Stimulated activated memory B cell treated with anti-CD40 and anti-IgM and Interleukin-4, amounts not matched to agents 10 μg/mL and 1 μg/mL and 100 μg/mL, for 72 hours (primary cell): ENCODE measurements around the gene STK24.

ENCODE experiments used
- ATAC-seq: fragments of 150-1000 bp; cut with Tn5 transposase; 2 replicates; pipeline ENCODE4 v1.10.0; 2021
- H3K27ac Mint-ChIP-seq: one replicate; pipeline ENCODE4 v1.8.0; 2022; ENCODE audit warnings: mild to moderate bottlenecking, mixed read lengths
- H3K27me3 Mint-ChIP-seq: one replicate; pipeline ENCODE4 v1.8.0; 2022; ENCODE audit warnings: mixed read lengths
- H3K36me3 Mint-ChIP-seq: one replicate; pipeline ENCODE4 v1.8.0; 2022; ENCODE audit warnings: mixed read lengths
- H3K4me1 Mint-ChIP-seq: one replicate; pipeline ENCODE4 v1.8.0; 2022; ENCODE audit warnings: mixed read lengths
- H3K4me3 Mint-ChIP-seq: one replicate; pipeline ENCODE4 v1.8.0; 2022; ENCODE audit warnings: mild to moderate bottlenecking, moderate library complexity, mixed read lengths
- H3K9me3 Mint-ChIP-seq: one replicate; pipeline ENCODE4 v1.8.0; 2022; ENCODE audit warnings: mixed read lengths

Gene STK24

DNA sequence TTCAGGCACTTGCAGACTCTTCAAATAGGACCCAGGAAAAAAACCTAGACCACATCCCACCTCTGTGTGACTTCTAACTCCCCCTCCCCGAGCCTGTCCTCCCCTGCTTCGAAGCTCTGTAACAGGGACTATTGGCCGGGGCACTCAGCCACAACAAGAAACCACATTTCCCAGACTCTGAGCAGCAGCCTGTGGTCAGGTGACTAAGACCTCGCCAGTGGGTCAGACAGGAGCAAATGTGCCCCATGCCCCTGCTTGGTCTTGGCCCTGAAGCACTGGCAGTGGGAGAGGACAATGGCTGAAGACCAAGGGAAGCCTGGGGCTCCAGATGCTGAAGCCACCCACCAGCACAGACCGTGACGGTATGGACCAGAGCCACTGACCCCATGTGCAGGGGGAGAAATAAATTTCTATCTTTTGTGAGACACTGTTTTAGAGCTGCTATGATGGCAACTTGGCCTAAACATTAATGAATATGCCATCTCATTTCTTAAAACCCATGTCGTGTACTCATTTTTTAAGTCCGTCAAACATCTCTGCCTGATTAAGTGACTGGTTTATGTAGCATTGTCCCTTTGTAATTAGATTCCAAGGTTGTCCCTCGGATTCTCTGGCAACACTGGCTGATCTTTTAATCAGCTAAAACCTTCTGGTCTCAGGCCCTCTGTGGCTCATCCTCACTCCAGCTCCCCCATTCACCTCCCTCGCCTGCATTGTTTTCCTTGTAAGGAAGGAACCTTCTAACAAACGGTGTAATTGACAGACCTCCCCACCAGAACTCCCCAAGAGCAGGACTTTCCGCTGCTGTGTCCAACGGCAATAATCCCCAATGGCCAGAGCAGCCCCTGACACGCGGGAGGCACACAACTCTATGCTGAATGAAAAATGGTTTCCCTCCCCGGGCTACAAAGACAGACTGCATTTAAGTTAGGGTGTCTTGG lies 98.4 kb downstream of the STK24 start:
- Mint-ChIP-seq H3K36me3 (peaks cover 41% of the 10 kb centered on the region), H3K27ac (peak overlapping the region; percentile 84), H3K4me3 (peak overlapping the region; percentile 29), H3K9me3 (no peaks in the 10 kb centered on the region), H3K27me3 (no peaks in the 10 kb centered on the region), H3K4me1 (peaks cover 70% of the 10 kb centered on the region)
- ATAC-seq, result peak; percentile 63

DNA sequence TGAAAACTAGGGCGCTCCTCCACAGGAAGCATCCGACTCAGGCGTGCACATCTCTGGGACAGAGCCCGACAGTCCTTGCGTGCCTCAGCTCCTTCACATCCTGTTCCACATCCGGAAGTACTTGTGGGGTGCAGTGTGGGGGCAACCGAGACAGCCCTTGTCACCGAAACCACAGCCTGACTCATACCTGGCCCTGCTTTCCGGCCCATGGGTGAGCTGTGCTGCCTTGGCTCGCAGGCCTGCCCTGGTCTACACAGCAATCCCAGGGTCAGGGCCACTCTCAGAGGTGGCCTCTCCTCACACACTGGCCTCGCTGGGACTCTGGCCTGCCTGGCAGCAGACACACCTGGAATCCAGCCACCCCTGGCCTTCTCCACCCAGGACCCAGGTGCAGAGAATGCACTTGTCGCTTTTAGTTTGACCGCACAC lies 100.4 kb downstream of the STK24 start:
- peak; percentile 97 for ATAC-seq
- Mint-ChIP-seq H3K27ac (peak overlapping the region; percentile 84), H3K27me3 (no peaks in the 10 kb centered on the region), H3K4me1 (peaks cover 63% of the 10 kb centered on the region), H3K36me3 (peaks cover 60% of the 10 kb centered on the region), H3K9me3 (no peaks in the 10 kb centered on the region), H3K4me3 (peak overlapping the region; percentile 72)

DNA sequence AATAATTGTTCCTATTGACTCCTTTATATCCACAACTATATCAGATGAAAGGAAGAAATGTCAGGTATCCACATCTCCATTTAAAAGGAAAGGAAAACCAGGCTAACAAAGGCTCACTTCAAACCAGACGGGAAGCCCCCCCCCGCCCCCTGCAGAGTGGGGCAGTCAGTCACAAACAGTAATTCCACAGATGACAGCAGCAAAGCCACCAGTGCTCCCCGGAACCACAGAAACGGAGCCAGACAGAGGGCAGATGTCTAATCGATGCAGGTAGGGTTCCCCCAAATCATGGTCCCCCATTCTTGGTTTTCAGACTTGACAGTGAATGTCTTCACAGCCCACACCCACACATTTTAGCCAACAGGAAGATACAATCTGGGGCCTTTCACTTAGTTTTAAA lies 100.8 kb downstream of the STK24 start:
- H3K9me3 Mint-ChIP-seq, result no peaks in the 10 kb centered on the region
- H3K4me3 Mint-ChIP-seq, result peak overlapping the region; percentile 72
- H3K27me3 Mint-ChIP-seq, result no peaks in the 10 kb centered on the region
- ATAC-seq, result peak; percentile 58
- peaks cover 60% of the 10 kb centered on the region for H3K4me1 Mint-ChIP-seq
- H3K27ac Mint-ChIP-seq, result peak overlapping the region; percentile 84
- peaks cover 62% of the 10 kb centered on the region for H3K36me3 Mint-ChIP-seq

DNA sequence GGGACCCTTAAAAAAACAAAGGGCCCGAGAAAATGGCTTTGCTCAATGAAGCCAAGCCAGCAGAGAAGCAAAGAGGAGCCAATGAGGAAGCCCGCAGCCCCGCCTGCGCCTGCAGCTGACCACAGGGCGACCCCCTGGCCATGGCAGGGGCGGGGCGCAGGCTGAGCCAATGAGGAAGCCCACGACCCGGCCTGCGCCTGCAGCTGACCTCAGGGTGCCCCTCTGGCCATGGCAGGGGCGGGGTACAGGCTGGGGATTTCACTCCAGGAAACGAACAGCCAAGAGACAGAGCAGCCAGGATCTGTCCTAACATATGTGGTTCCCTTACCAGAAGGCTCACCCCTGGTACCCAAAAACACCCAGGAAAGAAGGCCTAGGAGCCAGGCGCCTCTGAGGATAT lies 101.4 kb downstream of the STK24 start:
- no peak for ATAC-seq
- no peaks in the 10 kb centered on the region for H3K9me3 Mint-ChIP-seq
- H3K27me3 Mint-ChIP-seq, result no peaks in the 10 kb centered on the region
- H3K36me3 Mint-ChIP-seq, result peaks cover 62% of the 10 kb centered on the region
- no peak overlapping the region for H3K4me3 Mint-ChIP-seq
- peaks cover 55% of the 10 kb centered on the region for H3K4me1 Mint-ChIP-seq
- no peak overlapping the region for H3K27ac Mint-ChIP-seq

DNA sequence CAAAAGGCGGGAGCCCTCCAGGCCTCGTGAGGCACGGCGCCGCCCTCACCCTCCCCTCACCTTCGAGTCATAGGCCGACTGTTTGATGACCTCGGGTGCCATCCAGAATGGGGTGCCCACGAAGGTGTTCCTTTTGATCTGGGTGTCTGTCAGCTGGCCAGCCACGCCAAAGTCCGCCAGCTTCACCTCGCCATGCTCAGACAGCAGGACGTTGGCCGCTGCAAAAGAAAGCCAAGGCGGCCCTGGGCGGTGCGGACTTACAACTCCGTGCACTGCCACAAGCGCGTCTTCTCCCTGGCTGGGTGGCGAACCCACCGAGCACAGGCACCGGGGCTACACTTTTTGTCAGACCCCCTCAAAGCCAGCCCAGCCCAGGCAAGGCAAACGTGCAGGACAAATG lies 102.1 kb downstream of the STK24 start:
- H3K4me1 Mint-ChIP-seq, result peaks cover 53% of the 10 kb centered on the region
- H3K9me3 Mint-ChIP-seq, result no peaks in the 10 kb centered on the region

DNA sequence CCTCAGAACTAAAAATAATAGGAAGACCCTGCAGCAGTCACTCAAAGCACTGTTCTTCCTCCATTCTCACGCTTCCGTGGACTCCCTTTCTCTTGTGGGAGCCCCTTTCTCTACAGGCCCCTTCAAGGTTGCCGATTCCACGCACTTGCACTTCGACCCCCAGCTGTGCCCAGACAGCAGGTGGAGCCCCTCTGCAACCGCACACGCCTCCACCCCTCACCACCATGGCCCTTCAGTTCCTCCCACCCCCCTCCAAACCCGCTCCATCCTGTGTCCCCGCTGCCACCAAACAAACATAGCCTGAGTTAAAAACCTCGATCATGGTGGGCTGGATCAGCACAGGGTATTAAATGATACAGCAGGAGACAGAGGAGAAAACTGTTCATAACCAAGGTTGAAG lies 102.6 kb downstream of the STK24 start:
- no peak overlapping the region for H3K4me3 Mint-ChIP-seq
- H3K4me1 Mint-ChIP-seq, result peaks cover 48% of the 10 kb centered on the region
- no peak for ATAC-seq
- peaks cover 62% of the 10 kb centered on the region for H3K36me3 Mint-ChIP-seq
- no peak overlapping the region for H3K27ac Mint-ChIP-seq
- H3K27me3 Mint-ChIP-seq, result no peaks in the 10 kb centered on the region
- H3K9me3 Mint-ChIP-seq, result no peaks in the 10 kb centered on the region

More for the DNA sequence above, 102.1 kb downstream of the STK24 start:
- Mint-ChIP-seq H3K27ac (no peak overlapping the region), H3K36me3 (peaks cover 62% of the 10 kb centered on the region), H3K4me3 (no peak overlapping the region), H3K27me3 (no peaks in the 10 kb centered on the region)
- ATAC-seq, result no peak

DNA sequence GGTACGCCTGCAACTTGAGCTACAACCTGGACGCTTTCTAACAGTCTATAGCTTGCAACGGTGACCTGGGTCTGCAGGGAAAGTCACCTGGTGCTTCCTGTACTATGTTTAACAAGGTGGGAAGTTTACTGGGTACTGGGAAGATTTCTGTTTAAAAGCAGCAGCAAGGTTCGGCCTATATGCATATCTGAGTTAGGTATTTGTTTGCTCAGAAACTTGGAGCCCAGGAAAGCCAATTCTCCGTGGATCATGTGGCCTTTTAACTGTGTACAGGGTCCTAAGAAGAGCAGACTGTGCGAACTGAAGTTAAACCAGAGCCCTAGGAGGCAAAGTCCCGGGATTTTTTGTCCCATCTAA lies 103.1 kb downstream of the STK24 start:
- no peak for ATAC-seq
- H3K36me3 Mint-ChIP-seq, result peaks cover 61% of the 10 kb centered on the region
- H3K4me3 Mint-ChIP-seq, result no peak overlapping the region
- H3K27ac Mint-ChIP-seq, result no peak overlapping the region
- H3K9me3 Mint-ChIP-seq, result no peaks in the 10 kb centered on the region
- H3K27me3 Mint-ChIP-seq, result no peaks in the 10 kb centered on the region
- H3K4me1 Mint-ChIP-seq, result peaks cover 43% of the 10 kb centered on the region

DNA sequence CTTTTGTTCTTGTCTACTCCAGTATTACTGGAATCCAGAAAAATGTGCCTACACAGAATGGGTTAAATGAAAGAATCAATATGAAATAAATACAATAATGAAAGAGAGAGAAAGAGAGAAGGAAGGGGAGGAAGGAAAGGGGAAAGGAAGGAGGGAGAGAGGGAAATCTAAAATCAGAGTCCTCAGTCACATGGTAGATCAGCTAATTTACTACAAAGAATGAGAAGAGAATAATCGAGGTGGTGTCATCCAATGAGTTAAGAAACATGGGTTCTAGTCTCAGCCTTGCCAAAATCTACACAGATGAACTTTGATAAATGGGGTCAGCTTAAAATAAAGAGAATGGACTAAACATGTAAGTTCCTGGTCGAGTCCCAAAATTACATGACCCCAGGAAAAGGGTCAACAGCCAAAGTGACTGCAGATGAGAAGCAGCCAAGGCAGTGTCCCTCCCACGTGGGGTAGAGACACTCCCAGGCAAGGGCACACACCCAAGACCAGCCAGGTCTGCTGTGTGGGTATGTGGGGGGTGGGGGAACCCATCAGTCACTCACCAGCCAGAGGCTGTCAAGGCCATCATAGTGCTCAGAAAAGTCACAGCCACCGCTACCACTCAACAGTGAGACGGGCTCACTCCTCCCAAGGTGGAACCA lies 103.6 kb downstream of the STK24 start:
- ATAC-seq, result no peak
- H3K27me3 Mint-ChIP-seq, result no peaks in the 10 kb centered on the region
- H3K4me3 Mint-ChIP-seq, result no peak overlapping the region
- no peaks in the 10 kb centered on the region for H3K9me3 Mint-ChIP-seq
- peak overlapping the region; percentile 86 for H3K27ac Mint-ChIP-seq
- peaks cover 63% of the 10 kb centered on the region for H3K36me3 Mint-ChIP-seq
- peaks cover 38% of the 10 kb centered on the region for H3K4me1 Mint-ChIP-seq

DNA sequence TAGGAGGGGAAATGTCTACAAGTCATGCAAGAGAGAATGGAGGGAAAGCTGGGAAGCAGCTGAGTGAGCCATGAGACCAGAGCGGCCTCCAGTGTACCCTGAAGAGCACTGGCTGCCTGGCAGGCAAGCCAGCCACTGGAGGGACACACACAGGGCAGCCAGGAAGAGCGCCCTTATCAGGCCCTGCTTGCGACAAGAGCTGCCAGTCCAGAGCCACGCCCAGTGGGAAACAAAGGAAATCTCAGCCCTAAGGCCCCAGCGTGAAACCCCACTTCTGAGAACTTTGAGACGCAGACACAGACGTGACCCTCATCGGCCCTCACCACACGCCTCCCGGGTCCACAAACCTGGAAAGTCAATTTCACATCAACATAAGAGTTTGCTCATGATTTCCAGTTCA lies 105.0 kb downstream of the STK24 start:
- Mint-ChIP-seq H3K36me3 (peaks cover 67% of the 10 kb centered on the region), H3K9me3 (no peaks in the 10 kb centered on the region), H3K27me3 (no peaks in the 10 kb centered on the region), H3K4me3 (no peak overlapping the region), H3K4me1 (peaks cover 24% of the 10 kb centered on the region), H3K27ac (no peak overlapping the region)
- ATAC-seq, result no peak

DNA sequence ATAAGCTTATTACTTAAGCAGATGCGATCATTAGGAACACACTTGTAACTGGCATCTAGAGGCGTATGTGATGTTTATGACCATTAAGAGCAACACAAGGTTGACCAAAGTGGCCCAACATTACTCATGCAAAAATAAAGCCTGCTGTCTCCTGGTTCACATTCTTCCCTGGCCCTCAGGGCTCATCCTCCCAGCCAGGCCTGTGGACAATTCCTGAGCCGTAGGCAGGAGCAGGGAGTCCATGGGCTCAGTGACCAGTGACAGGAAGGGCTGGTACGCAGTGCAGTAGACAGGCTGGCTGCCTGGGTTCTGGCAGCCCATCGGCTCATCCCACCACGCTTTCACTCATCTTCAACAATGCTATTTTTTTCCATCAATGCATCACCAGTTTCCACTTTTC lies 106.0 kb downstream of the STK24 start:
- Mint-ChIP-seq H3K4me1 (peaks cover 14% of the 10 kb centered on the region), H3K36me3 (peaks cover 61% of the 10 kb centered on the region), H3K4me3 (no peak overlapping the region), H3K9me3 (no peaks in the 10 kb centered on the region), H3K27me3 (no peaks in the 10 kb centered on the region), H3K27ac (no peak overlapping the region)
- ATAC-seq, result no peak

DNA sequence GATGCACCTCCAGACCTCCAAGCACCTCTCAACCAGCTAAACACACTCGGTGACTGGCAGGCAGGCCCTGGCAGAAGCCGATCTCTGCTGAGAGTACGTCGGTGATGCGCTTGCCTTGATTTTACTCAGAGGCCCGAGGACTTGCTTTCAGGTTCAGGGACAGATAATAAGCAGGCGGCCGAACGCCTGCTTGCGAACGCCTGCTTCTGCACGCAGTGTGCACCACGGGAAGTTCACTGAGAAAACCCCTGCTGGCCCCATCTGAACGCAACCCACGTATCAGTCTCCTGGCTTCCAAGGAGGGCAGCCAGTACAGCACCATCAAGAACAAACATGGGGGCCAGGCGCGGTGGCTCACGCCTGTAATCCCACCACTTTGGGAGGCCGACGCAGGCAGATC lies 108.0 kb downstream of the STK24 start:
- H3K27ac Mint-ChIP-seq, result peak overlapping the region; percentile 54

DNA sequence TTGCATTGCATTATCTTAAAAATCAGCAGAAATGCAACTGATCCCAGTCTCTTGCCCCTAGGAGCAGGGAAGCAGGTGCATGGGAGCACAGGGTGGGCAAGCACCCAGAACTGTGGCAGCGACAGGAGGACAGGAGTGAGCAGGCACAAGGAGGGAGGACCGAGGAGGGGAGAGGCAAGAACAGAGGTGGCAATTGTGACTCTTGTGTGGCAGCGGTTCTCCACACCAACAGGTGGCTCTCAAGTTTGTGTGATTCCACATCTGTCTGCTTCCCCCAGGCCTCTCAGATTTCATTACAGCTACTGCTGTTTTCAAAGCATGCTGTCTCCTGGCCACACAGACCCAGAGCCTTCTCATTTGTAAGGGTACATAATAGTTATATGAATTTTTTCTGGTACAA lies 108.5 kb downstream of the STK24 start:
- Mint-ChIP-seq H3K4me3 (no peak overlapping the region), H3K27ac (peak overlapping the region; percentile 54), H3K4me1 (peaks cover 17% of the 10 kb centered on the region), H3K9me3 (no peaks in the 10 kb centered on the region), H3K36me3 (peaks cover 56% of the 10 kb centered on the region), H3K27me3 (no peaks in the 10 kb centered on the region)
- ATAC-seq, result no peak

More for the DNA sequence above, 108.0 kb downstream of the STK24 start:
- Mint-ChIP-seq H3K36me3 (peaks cover 56% of the 10 kb centered on the region), H3K4me3 (no peak overlapping the region), H3K27me3 (no peaks in the 10 kb centered on the region), H3K4me1 (peaks cover 14% of the 10 kb centered on the region), H3K9me3 (no peaks in the 10 kb centered on the region)
- no peak for ATAC-seq

DNA sequence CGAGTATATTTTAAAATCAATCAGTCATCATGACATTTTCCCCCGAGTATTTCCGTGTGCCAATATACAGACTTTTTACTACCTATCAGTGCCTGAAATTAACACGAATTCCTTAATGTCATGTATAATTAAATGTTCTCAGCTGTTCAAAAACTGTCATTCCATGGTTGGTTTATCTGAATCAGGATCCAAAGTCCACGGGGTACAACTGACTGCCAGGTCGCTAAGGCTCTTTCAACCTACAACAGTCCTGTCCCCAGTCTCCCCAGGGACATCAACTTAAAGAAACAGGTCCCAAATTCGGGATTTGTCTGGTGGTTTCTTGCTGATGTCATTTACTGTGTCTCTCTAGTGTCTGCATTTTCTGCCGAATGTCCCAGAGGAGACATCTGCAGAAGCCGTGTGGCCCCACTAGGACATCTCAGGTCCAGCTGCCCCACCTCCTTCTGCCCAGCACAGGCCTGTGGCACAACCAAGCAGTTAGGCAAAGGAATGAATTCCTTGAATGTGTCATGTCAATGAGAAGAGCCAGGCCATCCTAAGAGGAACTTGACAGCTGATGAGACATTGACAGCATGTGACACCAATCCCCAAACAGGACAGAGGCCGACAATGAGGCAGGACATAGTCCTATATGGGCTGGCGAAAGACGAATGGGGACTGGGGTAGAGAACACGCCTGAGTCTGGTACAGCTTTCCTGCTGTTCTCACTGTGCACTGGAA lies 109.5 kb downstream of the STK24 start:
- peak overlapping the region; percentile 54 for H3K27ac Mint-ChIP-seq
- no peak for ATAC-seq
- no peaks in the 10 kb centered on the region for H3K27me3 Mint-ChIP-seq
- H3K36me3 Mint-ChIP-seq, result peaks cover 56% of the 10 kb centered on the region
- peaks cover 20% of the 10 kb centered on the region for H3K4me1 Mint-ChIP-seq
- no peak overlapping the region for H3K4me3 Mint-ChIP-seq
- no peaks in the 10 kb centered on the region for H3K9me3 Mint-ChIP-seq

DNA sequence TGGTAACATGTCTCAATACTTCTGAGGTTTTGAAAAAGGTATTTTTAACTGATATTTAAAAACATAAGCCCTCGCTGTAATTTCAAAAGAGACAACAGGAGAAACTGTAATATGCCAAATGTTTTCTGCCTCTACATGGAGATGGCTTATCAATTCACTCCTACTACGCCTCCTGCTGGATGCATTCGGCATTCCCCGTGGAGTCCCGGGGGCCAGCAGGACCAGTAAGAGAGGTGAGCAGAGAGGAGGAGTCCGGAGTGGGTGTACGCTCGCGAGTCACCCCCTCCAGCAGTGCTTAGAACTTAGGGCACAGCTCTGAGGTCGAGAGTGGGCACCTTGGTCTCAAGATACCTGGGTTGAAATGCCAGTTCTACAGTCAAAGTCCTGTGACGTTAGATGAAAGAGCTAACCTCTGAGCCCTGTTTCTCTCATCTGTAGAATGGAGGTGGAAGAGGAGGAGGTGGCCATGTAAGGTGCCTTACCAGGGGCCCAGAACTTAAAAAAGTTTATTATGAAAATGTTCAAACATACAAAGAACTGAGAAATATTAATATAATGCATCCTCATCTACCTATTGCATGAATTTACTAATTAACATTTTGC lies 110.2 kb downstream of the STK24 start:
- peaks cover 54% of the 10 kb centered on the region for H3K36me3 Mint-ChIP-seq
- no peak for ATAC-seq
- H3K9me3 Mint-ChIP-seq, result no peaks in the 10 kb centered on the region
- no peak overlapping the region for H3K4me3 Mint-ChIP-seq
- peak overlapping the region; percentile 54 for H3K27ac Mint-ChIP-seq
- no peaks in the 10 kb centered on the region for H3K27me3 Mint-ChIP-seq
- peaks cover 20% of the 10 kb centered on the region for H3K4me1 Mint-ChIP-seq

DNA sequence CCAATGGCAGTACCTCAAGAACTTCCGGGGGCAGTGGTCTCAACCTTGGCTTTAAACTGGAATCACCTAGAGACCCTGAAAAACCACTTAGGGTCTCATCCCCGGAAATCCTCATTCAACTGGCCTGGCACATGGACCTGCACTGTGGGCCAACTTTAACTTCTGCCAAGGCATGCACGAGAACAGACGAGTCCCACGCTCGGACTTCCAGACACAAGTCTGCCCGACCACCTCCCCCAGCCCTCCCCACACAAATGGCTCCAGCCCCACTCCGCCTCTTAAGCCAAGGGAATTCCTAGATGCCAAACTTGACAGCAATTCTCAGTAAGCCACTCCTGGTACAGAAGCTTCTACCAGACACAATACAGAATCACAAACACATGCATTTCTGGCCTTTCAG lies 114.0 kb downstream of the STK24 start:
- H3K27me3 Mint-ChIP-seq, result no peaks in the 10 kb centered on the region
- peak overlapping the region; percentile 56 for H3K27ac Mint-ChIP-seq
- no peaks in the 10 kb centered on the region for H3K9me3 Mint-ChIP-seq
- peaks cover 17% of the 10 kb centered on the region for H3K4me1 Mint-ChIP-seq
- no peak overlapping the region for H3K4me3 Mint-ChIP-seq
- H3K36me3 Mint-ChIP-seq, result peaks cover 55% of the 10 kb centered on the region
- no peak for ATAC-seq
